H9 (cell line): Measurements from ENCODE around the gene DAGLB. TPM values are rescaled to one million over a fixed set of nuclear protein-coding genes. Genes with fewer than 3 reads are reported as not detected.

Experiments used
- DNase-seq: peaks from one replicate; pipeline ENCODE4 v3.0.0-alpha.2; 2017
- H2AFZ ChIP-seq: one replicate; pipeline ENCODE4 v1.6.1; 2013; ENCODE audit warnings: mild to moderate bottlenecking, low read length, control low read depth, moderate library complexity
- H2AK5ac ChIP-seq: 2 replicates; pipeline ENCODE4 v1.6.1; 2013; ENCODE audit warnings: low read length, control low read depth, mixed read lengths; ENCODE audit not compliant: insufficient read length
- H2BK120ac ChIP-seq: one replicate; pipeline ENCODE4 v1.6.1; 2013; ENCODE audit warnings: low read depth, mild to moderate bottlenecking, low read length, control low read depth, inconsistent platforms; ENCODE audit not compliant: poor library complexity, severe bottlenecking
- H2BK12ac ChIP-seq: 2 replicates; pipeline ENCODE4 v1.6.1; 2013; ENCODE audit warnings: low read length, control low read depth, mixed read lengths, low read depth; ENCODE audit not compliant: insufficient read length
- H2BK15ac ChIP-seq: 2 replicates; pipeline ENCODE4 v1.6.1; 2013; ENCODE audit warnings: low read depth, low read length, control low read depth
- H2BK20ac ChIP-seq: one replicate; pipeline ENCODE4 v1.6.1; 2013; ENCODE audit warnings: low read depth, mild to moderate bottlenecking, low read length, control low read depth, inconsistent platforms; ENCODE audit not compliant: poor library complexity, severe bottlenecking
- H2BK5ac ChIP-seq: 2 replicates; pipeline ENCODE4 v1.6.1; 2013; ENCODE audit warnings: low read length, control low read depth, mixed read lengths; ENCODE audit not compliant: insufficient read length
- H3K14ac ChIP-seq: 2 replicates; pipeline ENCODE4 v1.6.1; 2013; ENCODE audit warnings: low read length, control low read depth; ENCODE audit not compliant: insufficient read depth
- H3K18ac ChIP-seq: 2 replicates; pipeline ENCODE4 v1.6.1; 2013; ENCODE audit warnings: low read depth, mild to moderate bottlenecking, mixed read lengths, low read length, control low read depth; ENCODE audit not compliant: insufficient read length
- H3K23ac ChIP-seq: 2 replicates; pipeline ENCODE4 v1.6.1; 2013; ENCODE audit warnings: low read length, control low read depth, mixed read lengths, low read depth; ENCODE audit not compliant: insufficient read length
- H3K23me2 ChIP-seq: 2 replicates; pipeline ENCODE4 v1.6.1; 2013; ENCODE audit warnings: low read depth, mild to moderate bottlenecking, mixed read lengths, low read length, control low read depth; ENCODE audit not compliant: insufficient read length, poor library complexity, severe bottlenecking
- H3K27ac ChIP-seq: 2 replicates; pipeline ENCODE4 v1.5.1; 2013; ENCODE audit warnings: low read length, control low read depth, mixed read lengths, low read depth; ENCODE audit not compliant: insufficient read length
- H3K27me3 ChIP-seq: 2 replicates; pipeline ENCODE4 v1.6.1; 2013; ENCODE audit warnings: low read length, control low read depth, inconsistent platforms; ENCODE audit not compliant: insufficient read depth
- H3K4ac ChIP-seq: 2 replicates; pipeline ENCODE4 v1.6.1; 2013; ENCODE audit warnings: low read depth, mild to moderate bottlenecking, control low read depth, inconsistent platforms, low read length, moderate library complexity
- H3K4me1 ChIP-seq: 2 replicates; pipeline ENCODE4 v1.6.1; 2013; ENCODE audit warnings: low read length, control low read depth, inconsistent platforms; ENCODE audit not compliant: insufficient read depth
- H3K4me2 ChIP-seq: 2 replicates; pipeline ENCODE4 v1.6.1; 2013; ENCODE audit warnings: low read length, control low read depth, mixed read lengths; ENCODE audit not compliant: insufficient read length, insufficient read depth
- H3K56ac ChIP-seq: 2 replicates; pipeline ENCODE4 v1.6.1; 2013; ENCODE audit warnings: low read depth, mild to moderate bottlenecking, mixed read lengths, low read length, control low read depth; ENCODE audit not compliant: insufficient read length
- H3K79me1 ChIP-seq: 2 replicates; pipeline ENCODE4 v1.6.1; 2013; ENCODE audit warnings: low read depth, mild to moderate bottlenecking, moderate library complexity, low read length, control low read depth, inconsistent platforms; ENCODE audit not compliant: insufficient read depth, poor library complexity, severe bottlenecking
- H3K79me2 ChIP-seq: 2 replicates; pipeline ENCODE4 v1.6.1; 2013; ENCODE audit warnings: low read length, control low read depth, inconsistent platforms; ENCODE audit not compliant: insufficient read depth
- H3K9ac ChIP-seq: 2 replicates; pipeline ENCODE4 v1.6.1; 2013; ENCODE audit warnings: low read length, control low read depth, mixed read lengths; ENCODE audit not compliant: insufficient read length; ENCODE audit errors: extremely low read depth
- H3K9me3 ChIP-seq: one replicate; pipeline ENCODE4 v1.6.1; 2013; ENCODE audit warnings: low read depth, low read length, inconsistent platforms; ENCODE audit not compliant: control insufficient read depth
- H3T11ph ChIP-seq: one replicate; pipeline ENCODE4 v1.6.1; 2013; ENCODE audit warnings: mild to moderate bottlenecking, low read length, control low read depth, inconsistent platforms
- H4K20me1 ChIP-seq: one replicate; pipeline ENCODE4 v1.6.1; 2013; ENCODE audit not compliant: control insufficient read depth, insufficient read length, insufficient read depth
- H4K5ac ChIP-seq: 2 replicates; pipeline ENCODE4 v1.6.1; 2013; ENCODE audit warnings: low read depth, mild to moderate bottlenecking, mixed read lengths, low read length, control low read depth; ENCODE audit not compliant: insufficient read length
- H4K8ac ChIP-seq: replicated peaks from 2 replicates; pipeline ENCODE4 v1.6.1; 2013; ENCODE audit warnings: low read length, control low read depth, mixed read lengths, low read depth; ENCODE audit not compliant: insufficient read length
- H4K91ac ChIP-seq: 2 replicates; pipeline ENCODE4 v1.6.1; 2013; ENCODE audit warnings: low read depth, mild to moderate bottlenecking, moderate library complexity, mixed read lengths, low read length, control low read depth; ENCODE audit not compliant: insufficient read length
- H3K27ac Mint-ChIP-seq, 3 experiments: 2 replicates in 2 of 3; 3 replicates in 1 of 3; pipeline ENCODE4 v1.8.0; 2020 to 2021; ENCODE audit warnings: mixed read lengths in 3 of 3, mild to moderate bottlenecking in 1 of 3, moderate library complexity in 1 of 3
- H3K27me3 Mint-ChIP-seq: 2 replicates; pipeline ENCODE4 v1.8.0; 2021; ENCODE audit warnings: low read depth, mild to moderate bottlenecking, moderate library complexity, mixed read lengths
- H3K36me3 Mint-ChIP-seq, 3 experiments: 2 replicates in 2 of 3; 3 replicates in 1 of 3; pipeline ENCODE4 v1.8.0; 2020 to 2021; ENCODE audit warnings: low read depth in 3 of 3, mixed read lengths in 3 of 3; ENCODE audit not compliant: insufficient read depth in 1 of 3
- H3K4me1 Mint-ChIP-seq, 2 experiments: 2 replicates each; pipeline ENCODE4 v1.8.0; 2020; ENCODE audit warnings: mixed read lengths in 2 of 2
- H3K4me3 Mint-ChIP-seq, 2 experiments: 2 replicates in 1 of 2; 3 replicates in 1 of 2; pipeline ENCODE4 v1.8.0; 2020 to 2021; ENCODE audit warnings: mild to moderate bottlenecking in 2 of 2, mixed read lengths in 2 of 2, moderate library complexity in 1 of 2
- H3K9me3 Mint-ChIP-seq, 2 experiments: 2 replicates in 1 of 2; 3 replicates in 1 of 2; pipeline ENCODE4 v1.8.0; 2020; ENCODE audit warnings: mild to moderate bottlenecking in 2 of 2, mixed read lengths in 2 of 2, moderate library complexity in 1 of 2
- WGBS: extraction: QIAGEN DNeasy Blood & Tissue Kit; methylation state at CpG from one replicate; pipeline ENCODE4 v1.1.7; 2013; ENCODE audit warnings: missing lambda C conversion rate, low lambda C conversion rate, mixed read lengths; ENCODE audit not compliant: insufficient read length; ENCODE audit errors: extremely low coverage; 5-methylcytosine and 5-hydroxymethylcytosine counted together
- total RNA-seq: library from RNA; stranded (reverse); gene quantifications from 2 replicates; pipeline ENCODE4 v1.2.1, GENCODE V29; 2021
- TF ChIP-seq, protein P1 (sequence below): fragments of 200-600 bp; sonication (generic); conservative IDR thresholded peaks from 3 replicates; pipeline ENCODE4 v1.8.0; 2021; ENCODE audit warnings: antibody characterized with exemption, mild to moderate bottlenecking

DAGLB gene
- total RNA-seq, 1 experiment from 2014 or later: 46.4 TPM

DNA sequence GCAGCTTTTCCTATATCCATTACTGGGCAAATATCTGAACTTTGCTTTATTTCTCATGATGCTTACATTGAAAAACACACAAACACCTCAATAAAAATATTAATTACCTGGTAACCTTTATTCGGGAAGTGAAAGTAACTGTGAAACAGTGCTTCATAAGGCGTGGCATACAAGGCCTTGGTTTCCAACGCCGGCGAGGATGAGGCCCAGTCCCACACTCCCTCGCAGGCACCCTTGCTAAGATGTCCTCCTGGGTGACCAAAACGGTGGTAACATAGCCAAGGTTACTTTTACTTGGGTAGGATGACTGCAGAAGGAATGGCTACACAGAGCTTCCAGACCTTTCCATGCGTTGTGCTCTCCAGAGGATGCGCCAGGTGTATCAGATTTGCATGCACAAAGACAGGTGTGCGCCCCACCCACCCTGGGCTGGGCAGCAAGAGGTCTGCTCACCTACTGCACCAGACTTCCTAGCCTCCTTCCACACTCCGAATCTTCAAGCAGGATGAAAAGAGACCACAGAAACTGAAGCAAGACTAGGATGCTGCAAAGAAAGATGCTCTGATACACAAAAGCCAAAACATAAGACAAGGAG is 13.3 kb upstream of the DAGLB start:
- H3T11ph ChIP-seq: no peak overlapping the region
- no peak overlapping the region for H3K23ac ChIP-seq
- no peak overlapping the region for H3K4me2 ChIP-seq
- no peak overlapping the region for H2BK12ac ChIP-seq
- no peaks in the 10 kb centered on the region for H4K20me1 ChIP-seq
- no peak for DNase-seq
- no peak overlapping the region for H2AFZ ChIP-seq
- no peaks in the 10 kb centered on the region for H3K4me1 ChIP-seq
- H3K56ac ChIP-seq: no peak overlapping the region
- Mint-ChIP-seq H3K4me3 (no peak overlapping the region), H3K27me3 (no peaks in the 10 kb centered on the region), H3K9me3 (peaks cover 7% of the 10 kb centered on the region in 2 experiments), H3K36me3 (peaks cover 20 to 43% (median 23%) of the 10 kb centered on the region in 3 experiments), H3K27ac (peak overlapping the region in 1 of 3 experiments; percentile 26; a peak in 2 of 7 replicates), H3K4me1 (no peaks in the 10 kb centered on the region)
- no peak overlapping the region for H3K4ac ChIP-seq
- no peaks in the 10 kb centered on the region for H3K27me3 ChIP-seq
- H3K9ac ChIP-seq: no peak overlapping the region
- no peak overlapping the region for H3K27ac ChIP-seq
- H4K8ac ChIP-seq: no peak overlapping the region
- no peak overlapping the region for H2BK20ac ChIP-seq
- H2BK5ac ChIP-seq: no peak overlapping the region
- no peaks in the 10 kb centered on the region for H3K23me2 ChIP-seq
- H3K14ac ChIP-seq: no peak overlapping the region; the same call in 1 of the 2 replicates
- WGBS: no CpG with 5 or more reads among the region's 11 CpGs
- H4K91ac ChIP-seq: no peak overlapping the region
- H2AK5ac ChIP-seq: no peak overlapping the region
- H2BK15ac ChIP-seq: no peak overlapping the region
- H2BK120ac ChIP-seq: no peak overlapping the region
- TF ChIP-seq, protein P1, sequence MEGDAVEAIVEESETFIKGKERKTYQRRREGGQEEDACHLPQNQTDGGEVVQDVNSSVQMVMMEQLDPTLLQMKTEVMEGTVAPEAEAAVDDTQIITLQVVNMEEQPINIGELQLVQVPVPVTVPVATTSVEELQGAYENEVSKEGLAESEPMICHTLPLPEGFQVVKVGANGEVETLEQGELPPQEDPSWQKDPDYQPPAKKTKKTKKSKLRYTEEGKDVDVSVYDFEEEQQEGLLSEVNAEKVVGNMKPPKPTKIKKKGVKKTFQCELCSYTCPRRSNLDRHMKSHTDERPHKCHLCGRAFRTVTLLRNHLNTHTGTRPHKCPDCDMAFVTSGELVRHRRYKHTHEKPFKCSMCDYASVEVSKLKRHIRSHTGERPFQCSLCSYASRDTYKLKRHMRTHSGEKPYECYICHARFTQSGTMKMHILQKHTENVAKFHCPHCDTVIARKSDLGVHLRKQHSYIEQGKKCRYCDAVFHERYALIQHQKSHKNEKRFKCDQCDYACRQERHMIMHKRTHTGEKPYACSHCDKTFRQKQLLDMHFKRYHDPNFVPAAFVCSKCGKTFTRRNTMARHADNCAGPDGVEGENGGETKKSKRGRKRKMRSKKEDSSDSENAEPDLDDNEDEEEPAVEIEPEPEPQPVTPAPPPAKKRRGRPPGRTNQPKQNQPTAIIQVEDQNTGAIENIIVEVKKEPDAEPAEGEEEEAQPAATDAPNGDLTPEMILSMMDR: no peak
- no peak overlapping the region for H3K18ac ChIP-seq
- H3K79me2 ChIP-seq: no peaks in the 10 kb centered on the region
- H4K5ac ChIP-seq: no peak overlapping the region
- H3K9me3 ChIP-seq: peaks cover 3% of the 10 kb centered on the region
- no peaks in the 10 kb centered on the region for H3K79me1 ChIP-seq
